A549 (cell line): Measurements from ENCODE around the gene REC8. TPM values are rescaled to one million over a fixed set of nuclear protein-coding genes. Genes with fewer than 3 reads are reported as not detected.

ENCODE experiments used
- CBX8 ChIP-seq: fragments of 200-600 bp; sonication (generic); IDR thresholded peaks from 2 replicates; pipeline ENCODE4 v1.6.1; 2016
- CHD4 ChIP-seq: fragments of 200-600 bp; sonication (generic); IDR thresholded peaks from 2 replicates; pipeline ENCODE4 v1.6.1; 2016; ENCODE audit warnings: antibody characterized with exemption, mild to moderate bottlenecking, borderline replicate concordance
- EHF ChIP-seq: fragments of 250-450 bp; sonication (Bioruptor Pico); IDR thresholded peaks from 2 replicates; pipeline ENCODE4 v1.5.0; 2020; ENCODE audit warnings: mild to moderate bottlenecking
- EHMT2 ChIP-seq: fragments of 200-600 bp; sonication (generic); IDR thresholded peaks from 2 replicates; pipeline ENCODE4 v1.6.1; 2016; ENCODE audit warnings: antibody characterized with exemption, low read depth, mild to moderate bottlenecking, moderate library complexity
- FOSL2 ChIP-seq, 2 experiments: fragments of 450-650 bp in 1 of 2; fragments of >200 bp in 1 of 2; sonication (Bioruptor Twin) in 1 of 2; formaldehyde crosslinking; IDR thresholded peaks; 2 replicates each; pipeline versions ENCODE4 v1.5.0 to v1.6.1; 2016 to 2020; ENCODE audit warnings: mild to moderate bottlenecking in 1 of 2, moderate library complexity in 1 of 2
- FOXS1 ChIP-seq: fragments of 250-450 bp; sonication (Bioruptor Pico); IDR thresholded peaks from 2 replicates; pipeline ENCODE4 v1.5.0; 2020; ENCODE audit warnings: mild to moderate bottlenecking, moderate library complexity
- GATA3 ChIP-seq: IDR thresholded peaks from 2 replicates; pipeline ENCODE4 v1.6.1; 2012; ENCODE audit warnings: borderline replicate concordance
- HDAC2 ChIP-seq: fragments of 200-600 bp; sonication (generic); IDR thresholded peaks from 2 replicates; pipeline ENCODE4 v1.6.1; 2016
- JUNB ChIP-seq: fragments of >200 bp; sonication (Bioruptor Twin); formaldehyde crosslinking; IDR thresholded peaks from 2 replicates; pipeline ENCODE4 v1.6.1; 2016
- KDM1A ChIP-seq: fragments of 200-600 bp; sonication (generic); IDR thresholded peaks from 2 replicates; pipeline ENCODE4 v1.6.1; 2016; ENCODE audit warnings: low read depth, mild to moderate bottlenecking
- MAFK ChIP-seq: fragments of 450-650 bp; IDR thresholded peaks from 2 replicates; pipeline ENCODE4 v1.6.1; 2014; ENCODE audit not compliant: partially characterized antibody
- PHF8 ChIP-seq: fragments of 200-600 bp; sonication (generic); IDR thresholded peaks from 2 replicates; pipeline ENCODE4 v1.6.1; 2016; ENCODE audit warnings: low read depth, mild to moderate bottlenecking, antibody characterized with exemption, moderate library complexity, borderline replicate concordance
- POLR2A ChIP-seq: IDR thresholded peaks from 2 replicates; pipeline ENCODE4 v1.6.1; 2012; ENCODE audit warnings: mild to moderate bottlenecking, low read length
- POLR2AphosphoS2 ChIP-seq: conservative IDR thresholded peaks from 2 replicates; pipeline ENCODE4 v1.6.1; 2012; ENCODE audit warnings: low read length, improper control_type of control experiment, inconsistent platforms
- RFX5 ChIP-seq: fragments of 450-650 bp; IDR thresholded peaks from 2 replicates; pipeline ENCODE4 v1.7.1; 2014; ENCODE audit warnings: antibody characterized with exemption, mild to moderate bottlenecking, moderate library complexity
- RNF2 ChIP-seq: fragments of 200-600 bp; sonication (generic); IDR thresholded peaks from 2 replicates; pipeline ENCODE4 v1.6.1; 2016; ENCODE audit warnings: low read depth, mild to moderate bottlenecking, antibody characterized with exemption, moderate library complexity, borderline replicate concordance
- SMC3 ChIP-seq: fragments of >200 bp; sonication (Bioruptor Twin); formaldehyde crosslinking; IDR thresholded peaks from 3 replicates; pipeline ENCODE4 v1.6.1; 2018; ENCODE audit warnings: inconsistent platforms
- TFCP2L1 ChIP-seq: fragments of 250-450 bp; sonication (Bioruptor Pico); IDR thresholded peaks from 2 replicates; pipeline ENCODE4 v1.5.0; 2021; ENCODE audit warnings: mild to moderate bottlenecking
- ZC3H11A ChIP-seq: fragments of 450-650 bp; IDR thresholded peaks from 2 replicates; pipeline ENCODE4 v1.6.1; 2014; ENCODE audit warnings: antibody characterized with exemption, mild to moderate bottlenecking
- ZFP36 ChIP-seq: fragments of 450-650 bp; IDR thresholded peaks from 2 replicates; pipeline ENCODE4 v1.6.1; 2014; ENCODE audit warnings: borderline replicate concordance; ENCODE audit not compliant: partially characterized antibody
- ZNF302 ChIP-seq: fragments of 250-450 bp; sonication (Bioruptor Pico); IDR thresholded peaks from 2 replicates; pipeline ENCODE4 v1.9.0; 2021; ENCODE audit warnings: inconsistent platforms, mild to moderate bottlenecking, moderate library complexity
- polyA plus RNA-seq, 4 experiments: library from polyadenylated mRNA; depleted of rRNA in 3 of 4; stranded (reverse); fragments of >200 nt; fragmentation: RNase III in 1 of 4; extraction: RNeasy Plus Mini Kit Qiagen cat#74134 plus additional on column Dnase treatment in 1 of 4; gene quantifications; 2 replicates in 3 of 4; 3 replicates in 1 of 4; pipeline ENCODE4 v1.2.3, GENCODE V29; 2011 to 2017
- TF ChIP-seq, protein P1 (sequence below): fragments of 250-450 bp; sonication (Bioruptor Pico); IDR thresholded peaks from 2 replicates; pipeline ENCODE4 v1.5.0; 2021; ENCODE audit warnings: mild to moderate bottlenecking, moderate library complexity, borderline replicate concordance
- TF ChIP-seq, protein P2 (sequence below): fragments of 250-450 bp; sonication (Bioruptor Pico); IDR thresholded peaks from 2 replicates; pipeline ENCODE4 v1.5.0; 2020; ENCODE audit warnings: low read depth, mild to moderate bottlenecking, moderate library complexity
- TF ChIP-seq, protein P3 (sequence below): fragments of >200 bp; sonication (Bioruptor Twin); formaldehyde crosslinking; IDR thresholded peaks from 2 replicates; pipeline ENCODE4 v1.6.1; 2016
- TF ChIP-seq, protein P4 (sequence below): fragments of >200 bp; sonication (Bioruptor Twin); formaldehyde crosslinking; IDR thresholded peaks from 3 replicates; pipeline ENCODE4 v1.5.1; 2016
- TF ChIP-seq, protein P5 (sequence below): IDR thresholded peaks from 2 replicates; pipeline ENCODE4 v1.6.1; 2012

Gene REC8
- polyA plus RNA-seq, 2 of the 4 experiments (the other 2 are of a cell fraction): 1.9 to 4.2 TPM

DNA sequence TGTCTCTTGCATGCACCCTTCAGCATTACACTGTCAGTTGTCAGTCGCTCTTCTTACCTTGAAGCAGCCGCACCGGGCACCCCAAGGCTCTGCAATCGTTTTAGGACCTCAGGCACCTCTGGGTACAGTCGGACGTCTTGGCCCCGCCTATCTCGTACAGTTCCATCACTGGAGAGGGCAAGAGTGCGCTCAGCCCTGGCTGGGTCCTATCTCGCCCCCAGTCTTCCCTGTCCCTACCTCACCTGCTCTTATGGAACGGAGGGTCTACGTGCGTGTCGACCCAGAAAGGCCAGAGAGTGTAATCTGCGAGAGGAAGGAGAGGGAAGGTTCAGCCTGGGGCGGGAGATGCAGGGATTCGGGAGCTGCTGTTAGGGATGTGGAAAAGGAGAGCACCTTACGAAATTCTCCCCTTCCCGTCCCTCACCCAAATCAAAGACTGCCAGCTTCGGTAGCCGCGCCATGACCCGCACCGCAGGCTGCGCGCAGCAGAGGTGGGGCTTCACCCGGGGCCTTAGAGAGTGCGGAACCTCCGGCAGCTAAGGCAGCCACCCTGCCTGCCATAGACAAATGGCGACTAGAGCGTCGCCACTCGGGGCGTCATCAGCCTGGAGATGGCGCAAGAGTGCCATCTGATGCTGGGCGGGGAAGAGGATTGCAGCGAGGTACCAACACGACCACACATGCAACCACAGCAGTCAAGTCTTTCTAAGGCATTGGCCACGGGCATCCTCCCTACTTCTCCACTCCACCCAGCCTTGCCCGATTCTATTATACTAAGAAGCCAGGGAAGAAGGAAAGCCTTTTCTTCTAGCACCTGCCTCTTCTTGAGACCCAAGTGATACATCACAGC, 43.8 kb downstream of the REC8 start, which contains the start of gene MDP1 (continued):
- TF ChIP-seq, protein P1, sequence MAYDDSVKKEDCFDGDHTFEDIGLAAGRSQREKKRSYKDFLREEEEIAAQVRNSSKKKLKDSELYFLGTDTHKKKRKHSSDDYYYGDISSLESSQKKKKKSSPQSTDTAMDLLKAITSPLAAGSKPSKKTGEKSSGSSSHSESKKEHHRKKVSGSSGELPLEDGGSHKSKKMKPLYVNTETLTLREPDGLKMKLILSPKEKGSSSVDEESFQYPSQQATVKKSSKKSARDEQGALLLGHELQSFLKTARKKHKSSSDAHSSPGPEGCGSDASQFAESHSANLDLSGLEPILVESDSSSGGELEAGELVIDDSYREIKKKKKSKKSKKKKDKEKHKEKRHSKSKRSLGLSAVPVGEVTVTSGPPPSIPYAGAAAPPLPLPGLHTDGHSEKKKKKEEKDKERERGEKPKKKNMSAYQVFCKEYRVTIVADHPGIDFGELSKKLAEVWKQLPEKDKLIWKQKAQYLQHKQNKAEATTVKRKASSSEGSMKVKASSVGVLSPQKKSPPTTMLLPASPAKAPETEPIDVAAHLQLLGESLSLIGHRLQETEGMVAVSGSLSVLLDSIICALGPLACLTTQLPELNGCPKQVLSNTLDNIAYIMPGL (CRISPR knock-in tag): no peak
- no peak for TF ChIP-seq KDM1A
- no peak for TF ChIP-seq ZNF302 (CRISPR knock-in tag)
- TF ChIP-seq FOSL2 (IDR thresholded peaks at IDR 0.05): no peak
- TF ChIP-seq FOSL2 (CRISPR knock-in tag; IDR thresholded peaks at IDR 0.05): peak; percentile 57
- TF ChIP-seq, protein P2, sequence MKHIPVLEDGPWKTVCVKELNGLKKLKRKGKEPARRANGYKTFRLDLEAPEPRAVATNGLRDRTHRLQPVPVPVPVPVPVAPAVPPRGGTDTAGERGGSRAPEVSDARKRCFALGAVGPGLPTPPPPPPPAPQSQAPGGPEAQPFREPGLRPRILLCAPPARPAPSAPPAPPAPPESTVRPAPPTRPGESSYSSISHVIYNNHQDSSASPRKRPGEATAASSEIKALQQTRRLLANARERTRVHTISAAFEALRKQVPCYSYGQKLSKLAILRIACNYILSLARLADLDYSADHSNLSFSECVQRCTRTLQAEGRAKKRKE (CRISPR knock-in tag): no peak
- no peak for TF ChIP-seq ZFP36
- no peak for TF ChIP-seq EHF (CRISPR knock-in tag)
- no peak for TF ChIP-seq JUNB
- TF ChIP-seq RNF2: no peak
- TF ChIP-seq, protein P3, sequence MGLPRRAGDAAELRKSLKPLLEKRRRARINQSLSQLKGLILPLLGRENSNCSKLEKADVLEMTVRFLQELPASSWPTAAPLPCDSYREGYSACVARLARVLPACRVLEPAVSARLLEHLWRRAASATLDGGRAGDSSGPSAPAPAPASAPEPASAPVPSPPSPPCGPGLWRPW: no peak
- no peak for TF ChIP-seq MAFK
- TF ChIP-seq POLR2A: peak; percentile 86
- no peak for TF ChIP-seq TFCP2L1 (CRISPR knock-in tag)
- no peak for TF ChIP-seq ZC3H11A
- TF ChIP-seq, protein P4, sequence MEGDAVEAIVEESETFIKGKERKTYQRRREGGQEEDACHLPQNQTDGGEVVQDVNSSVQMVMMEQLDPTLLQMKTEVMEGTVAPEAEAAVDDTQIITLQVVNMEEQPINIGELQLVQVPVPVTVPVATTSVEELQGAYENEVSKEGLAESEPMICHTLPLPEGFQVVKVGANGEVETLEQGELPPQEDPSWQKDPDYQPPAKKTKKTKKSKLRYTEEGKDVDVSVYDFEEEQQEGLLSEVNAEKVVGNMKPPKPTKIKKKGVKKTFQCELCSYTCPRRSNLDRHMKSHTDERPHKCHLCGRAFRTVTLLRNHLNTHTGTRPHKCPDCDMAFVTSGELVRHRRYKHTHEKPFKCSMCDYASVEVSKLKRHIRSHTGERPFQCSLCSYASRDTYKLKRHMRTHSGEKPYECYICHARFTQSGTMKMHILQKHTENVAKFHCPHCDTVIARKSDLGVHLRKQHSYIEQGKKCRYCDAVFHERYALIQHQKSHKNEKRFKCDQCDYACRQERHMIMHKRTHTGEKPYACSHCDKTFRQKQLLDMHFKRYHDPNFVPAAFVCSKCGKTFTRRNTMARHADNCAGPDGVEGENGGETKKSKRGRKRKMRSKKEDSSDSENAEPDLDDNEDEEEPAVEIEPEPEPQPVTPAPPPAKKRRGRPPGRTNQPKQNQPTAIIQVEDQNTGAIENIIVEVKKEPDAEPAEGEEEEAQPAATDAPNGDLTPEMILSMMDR: peak; percentile 56
- no peak for TF ChIP-seq FOXS1
- TF ChIP-seq PHF8: peak; percentile 88; the same call in 1 of the 2 replicates
- no peak for TF ChIP-seq HDAC2
- TF ChIP-seq EHMT2: no peak
- TF ChIP-seq, protein P5, sequence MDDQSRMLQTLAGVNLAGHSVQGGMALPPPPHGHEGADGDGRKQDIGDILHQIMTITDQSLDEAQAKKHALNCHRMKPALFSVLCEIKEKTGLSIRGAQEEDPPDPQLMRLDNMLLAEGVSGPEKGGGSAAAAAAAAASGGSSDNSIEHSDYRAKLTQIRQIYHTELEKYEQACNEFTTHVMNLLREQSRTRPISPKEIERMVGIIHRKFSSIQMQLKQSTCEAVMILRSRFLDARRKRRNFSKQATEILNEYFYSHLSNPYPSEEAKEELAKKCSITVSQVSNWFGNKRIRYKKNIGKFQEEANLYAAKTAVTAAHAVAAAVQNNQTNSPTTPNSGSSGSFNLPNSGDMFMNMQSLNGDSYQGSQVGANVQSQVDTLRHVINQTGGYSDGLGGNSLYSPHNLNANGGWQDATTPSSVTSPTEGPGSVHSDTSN: peak; percentile 68; the same call in 1 of the 2 replicates
- no peak for TF ChIP-seq CBX8
- no peak; the same call in 1 of the 2 replicates for TF ChIP-seq GATA3
- 0 out of 3 replicates have a peak, but pooled peaks have one; percentile 18 for TF ChIP-seq SMC3
- TF ChIP-seq RFX5: no peak
- no peak for TF ChIP-seq CHD4
- no peak for TF ChIP-seq POLR2AphosphoS2
